Transverse colon (tissue), 4 donors: Measurements from ENCODE around the gene CPSF4L. TPM values are rescaled to one million over a fixed set of nuclear protein-coding genes. Genes with fewer than 3 reads are reported as not detected.

Source experiments
- DNase-seq: peaks from one replicate; pipeline ENCODE4 v3.0.0-alpha.2; 2019
- H3K27ac ChIP-seq, 4 donors: fragments of 200-600 bp; sonication (generic); 2 replicates each; pipeline ENCODE4 v1.5.1; 2016 to 2018; ENCODE audit warnings: inconsistent platforms in 4 of 4
- H3K27me3 ChIP-seq: fragments of 200-600 bp; sonication (generic); 2 replicates; pipeline ENCODE4 v1.5.1; 2017; ENCODE audit warnings: inconsistent platforms
- H3K36me3 ChIP-seq, 4 donors: fragments of 200-600 bp; sonication (generic); 2 replicates each; pipeline ENCODE4 v1.5.1; 2017 to 2019; ENCODE audit warnings: inconsistent platforms in 4 of 4
- H3K4me1 ChIP-seq, 4 donors: fragments of 200-600 bp; sonication (generic); 2 replicates each; pipeline ENCODE4 v1.5.1; 2017 to 2020; ENCODE audit warnings: inconsistent platforms in 4 of 4
- H3K4me3 ChIP-seq, 4 donors: fragments of 200-600 bp; sonication (generic); 1 replicate in 1 of 4; 2 replicates in 3 of 4; pipeline versions ENCODE4 v1.5.1 to v1.6.1; 2017 to 2019; ENCODE audit warnings: inconsistent platforms in 4 of 4
- H3K9me3 ChIP-seq, 2 donors: fragments of 200-600 bp; sonication (generic); 2 replicates each; pipeline ENCODE4 v1.5.1; 2017 to 2019; ENCODE audit warnings: inconsistent platforms in 2 of 2
- CTCF ChIP-seq, 5 experiments: fragments of 200-600 bp in 3 of 5; fragments of 450-650 bp in 2 of 5; sonication (generic) in 3 of 5; IDR thresholded peaks; 1 replicate in 2 of 5; 2 replicates in 3 of 5; pipeline ENCODE4 v1.5.1; 2016 to 2017; ENCODE audit warnings: antibody characterized with exemption in 5 of 5, inconsistent platforms in 3 of 5, mild to moderate bottlenecking in 2 of 5, moderate library complexity in 1 of 5
- EP300 ChIP-seq: sonication (generic); formaldehyde crosslinking; IDR thresholded peaks from one replicate; pipeline ENCODE4 v1.6.1; 2017; ENCODE audit warnings: antibody characterized with exemption, low read depth
- POLR2A ChIP-seq: fragments of 450-650 bp; IDR thresholded peaks from one replicate; pipeline ENCODE4 v1.6.1; 2016; ENCODE audit warnings: antibody characterized with exemption, mild to moderate bottlenecking, moderate library complexity
- POLR2AphosphoS5 ChIP-seq, 3 donors: sonication (generic); formaldehyde crosslinking; IDR thresholded peaks; one replicate each; pipeline ENCODE4 v1.6.1; 2016; ENCODE audit warnings: antibody characterized with exemption in 3 of 3
- WGBS, 2 donors: methylation state at CpG; one replicate each; pipeline ENCODE4 v1.1.5; 2018; ENCODE audit warnings: low coverage in 1 of 2; 5-methylcytosine and 5-hydroxymethylcytosine counted together
- in situ Hi-C, 4 donors: fragments of 200-750 bp; cut with MboI; loops; one replicate each; pipeline versions ENCODE4 v1.15.0 to v1.15.1; 2017; ENCODE audit warnings: low sequenced_read_pairs in 3 of 4, low pct_ligation_motif_present in 1 of 4, low pct_unique_long_range_greater_than_20kb in 1 of 4
- intact Hi-C: fragments of 100-400 bp; cut with DNase I; formaldehyde crosslinking; loops from one replicate; pipeline ENCODE4 v1.15.1; 2023; ENCODE audit warnings: low total_unique reads
- total RNA-seq, 4 donors: library from RNA; depleted of rRNA; stranded (reverse); fragments of >200 nt; gene quantifications; one replicate each; pipeline ENCODE4 v1.1.0, GENCODE V29; 2016

CPSF4L gene
- total RNA-seq, 4 donors from 2014 or later = not detected

DNA sequence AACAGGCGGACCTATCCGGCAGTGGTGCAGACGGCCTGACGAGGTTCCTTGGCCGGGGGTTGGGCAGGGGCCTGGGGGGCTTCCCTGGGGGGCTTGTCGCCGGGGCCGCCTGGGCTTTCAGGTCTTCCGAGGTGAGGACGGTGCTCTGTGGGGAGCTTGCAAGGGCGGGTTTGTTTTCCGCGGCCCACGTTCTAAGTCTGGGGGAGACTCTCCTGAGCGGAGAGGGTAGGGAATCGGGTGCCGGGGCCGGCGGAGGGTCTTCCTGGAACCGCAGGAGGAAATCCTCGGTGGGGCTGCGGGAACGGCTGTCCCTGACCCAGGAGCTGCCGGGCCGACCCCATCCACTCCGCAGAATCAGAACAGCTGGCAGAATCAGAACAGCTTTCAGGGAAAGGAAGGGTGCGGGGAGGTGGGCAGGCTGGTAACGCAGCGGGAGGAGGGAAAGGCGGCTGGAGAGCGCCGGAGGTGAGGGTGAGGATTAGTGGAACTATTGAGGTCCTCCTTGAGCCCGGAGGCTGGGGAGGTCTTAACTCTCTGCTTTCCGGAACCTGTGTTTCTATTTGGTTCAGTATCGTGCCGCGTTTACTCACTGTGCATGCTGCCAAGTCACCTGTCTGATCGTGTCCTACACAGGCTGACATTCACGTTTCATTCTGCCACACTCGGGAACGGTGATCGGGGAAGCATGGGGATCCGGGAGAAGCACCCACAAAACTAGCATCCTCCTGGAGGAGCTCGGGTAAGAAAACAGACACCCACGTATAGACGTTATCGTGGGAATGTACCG is 28.9 kb downstream of the CPSF4L start:
- no peaks in the 10 kb centered on the region for H3K9me3 ChIP-seq
- intact Hi-C loops (no loop called here), in situ Hi-C loops (no loop called here)
- H3K27me3 ChIP-seq = no peaks in the 10 kb centered on the region
- H3K36me3 ChIP-seq = peaks cover 0 to 14% (median 0%) of the 10 kb centered on the region in 4 donors
- WGBS, 2 donors = 1 to 3% methylated on average over 6 to 48 of the region's 48 CpGs
- peaks cover 10 to 48% (median 43%) of the 10 kb centered on the region in 4 donors for H3K4me1 ChIP-seq
- TF ChIP-seq CTCF (IDR thresholded peaks at IDR 0.05) (no peak), POLR2AphosphoS5 (IDR thresholded peaks at IDR 0.05) (no peak), POLR2A (no peak), EP300 (no peak)
- H3K27ac ChIP-seq = peak overlapping the region; percentile 90 to 93 (median 91)
- H3K4me3 ChIP-seq = peak overlapping the region; percentile 79 to 100 (median 92)
- DNase-seq = peak; percentile 48

DNA sequence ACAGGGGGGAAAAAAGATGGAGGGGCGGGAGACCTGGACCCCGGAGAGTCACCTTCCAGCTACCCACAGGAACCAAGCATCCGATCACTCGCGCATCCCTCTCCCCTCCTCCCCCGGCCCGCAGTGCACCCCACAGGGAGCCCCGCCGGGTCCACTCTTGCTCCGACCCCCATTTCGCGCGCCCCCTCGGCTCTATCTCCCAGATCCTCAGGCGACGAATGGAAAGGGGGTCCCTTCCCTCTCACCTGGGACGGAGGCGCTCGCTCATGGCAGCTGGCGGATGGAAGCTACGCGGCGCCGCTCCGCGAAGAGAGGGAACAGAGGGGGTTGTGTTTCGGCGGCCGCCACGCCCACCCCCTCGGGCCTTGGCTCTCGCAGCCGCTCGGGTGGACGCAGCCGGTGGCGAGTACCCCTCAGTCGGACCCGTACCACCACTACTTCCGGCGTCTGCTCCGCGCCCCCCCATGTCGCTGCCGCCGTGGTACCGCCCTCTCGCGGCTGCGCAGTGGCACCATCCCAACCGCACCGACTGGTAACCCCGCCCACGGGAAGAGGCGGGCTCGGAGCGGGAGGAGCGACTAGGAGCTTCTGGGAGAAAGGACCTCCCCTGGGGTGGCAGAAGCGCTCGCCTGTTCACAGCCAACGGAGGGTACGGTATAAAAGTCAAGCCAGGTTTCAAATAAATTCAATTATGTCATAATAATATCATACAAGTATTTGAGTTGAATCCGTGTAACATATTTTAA is 29.7 kb downstream of the CPSF4L start:
- Histone ChIP-seq H3K27me3 (no peaks in the 10 kb centered on the region), H3K4me1 (peaks cover 16 to 53% (median 50%) of the 10 kb centered on the region in 4 donors), H3K27ac (peak overlapping the region; percentile 90 to 93 (median 91)), H3K36me3 (peaks cover 0 to 14% (median 0%) of the 10 kb centered on the region in 4 donors), H3K9me3 (no peaks in the 10 kb centered on the region), H3K4me3 (peak overlapping the region; percentile 79 to 100 (median 92))
- TF ChIP-seq CTCF (IDR thresholded peaks at IDR 0.05) (peak; percentile 28 to 65 (median 41)), POLR2A (peak; percentile 74), EP300 (no peak), POLR2AphosphoS5 (IDR thresholded peaks at IDR 0.05) (peak; percentile 88 to 91 (median 88))
- intact Hi-C loops = no loop called here
- peak; percentile 97 for DNase-seq
- WGBS, 2 donors = 0% methylated on average over 52 of the region's 63 CpGs; no CpG with 5 or more reads in 1 of the 2 donors
- in situ Hi-C loops = no loop called here

DNA sequence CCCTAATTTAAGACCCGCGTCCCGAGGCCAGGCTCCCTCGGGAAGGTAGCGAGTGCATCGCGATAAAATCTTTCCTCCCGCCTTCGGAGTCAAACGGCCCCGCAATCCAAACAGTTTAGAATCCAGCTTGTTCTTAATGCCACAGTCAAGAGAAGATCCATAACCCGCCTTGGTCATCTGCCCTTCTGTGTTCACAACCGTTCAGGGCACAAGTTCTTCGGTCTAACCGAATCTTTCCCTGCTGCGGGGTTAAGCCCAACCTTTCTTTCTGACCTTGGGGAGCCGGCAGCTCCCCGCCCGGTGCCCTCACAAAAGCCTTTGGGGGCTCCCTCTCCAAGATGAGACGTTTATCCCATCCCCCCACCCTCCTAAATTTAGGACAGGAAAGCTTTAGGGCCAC is 30.3 kb downstream of the CPSF4L start:
- peak overlapping the region; percentile 90 to 93 (median 91) for H3K27ac ChIP-seq
- H3K4me1 ChIP-seq = peaks cover 16 to 58% (median 52%) of the 10 kb centered on the region in 4 donors
- no peaks in the 10 kb centered on the region for H3K27me3 ChIP-seq
- WGBS, 2 donors = 0% methylated on average over 7 to 20 of the region's 20 CpGs
- H3K36me3 ChIP-seq = peaks cover 0 to 9% (median 0%) of the 10 kb centered on the region in 4 donors
- H3K4me3 ChIP-seq = peak overlapping the region; percentile 79 to 100 (median 92)
- peak; percentile 13 for DNase-seq
- no peak for TF ChIP-seq EP300
- no peak for TF ChIP-seq POLR2A
- TF ChIP-seq CTCF (IDR thresholded peaks at IDR 0.05) = no peak
- no peak for TF ChIP-seq POLR2AphosphoS5 (IDR thresholded peaks at IDR 0.05)
- H3K9me3 ChIP-seq = no peaks in the 10 kb centered on the region
- intact Hi-C loops = no loop called here
- in situ Hi-C loops = no loop called here

- no peak for TF ChIP-seq POLR2A
- no peak for TF ChIP-seq EP300
- H3K4me3 ChIP-seq = no peak overlapping the region
- H3K36me3 ChIP-seq = no peaks in the 10 kb centered on the region
- 85% methylated on average over 6 of the region's 6 CpGs; no CpG with 5 or more reads in 1 of the 2 donors for WGBS, 2 donors
- no peak overlapping the region for H3K27ac ChIP-seq
- no peaks in the 10 kb centered on the region for H3K9me3 ChIP-seq
- H3K4me1 ChIP-seq = peaks cover 16 to 59% (median 52%) of the 10 kb centered on the region in 4 donors
- in situ Hi-C loops = no loop called here
- intact Hi-C loops = no loop called here
- DNase-seq = no peak
- no peaks in the 10 kb centered on the region for H3K27me3 ChIP-seq
These were observed 31.6 kb downstream of the CPSF4L start for GRCh38 chr17:73230088-73230487.
